ENCODE results near the gene SV2A. TPM values are rescaled to one million over a fixed set of nuclear protein-coding genes. Genes with fewer than 3 reads are reported as not detected.
"Not testable (repeated sequence)": the region's sequence is repeated elsewhere in the genome, so short reads cannot be mapped to it uniquely, and the experiment has no call there.

SV2A gene, protein sequence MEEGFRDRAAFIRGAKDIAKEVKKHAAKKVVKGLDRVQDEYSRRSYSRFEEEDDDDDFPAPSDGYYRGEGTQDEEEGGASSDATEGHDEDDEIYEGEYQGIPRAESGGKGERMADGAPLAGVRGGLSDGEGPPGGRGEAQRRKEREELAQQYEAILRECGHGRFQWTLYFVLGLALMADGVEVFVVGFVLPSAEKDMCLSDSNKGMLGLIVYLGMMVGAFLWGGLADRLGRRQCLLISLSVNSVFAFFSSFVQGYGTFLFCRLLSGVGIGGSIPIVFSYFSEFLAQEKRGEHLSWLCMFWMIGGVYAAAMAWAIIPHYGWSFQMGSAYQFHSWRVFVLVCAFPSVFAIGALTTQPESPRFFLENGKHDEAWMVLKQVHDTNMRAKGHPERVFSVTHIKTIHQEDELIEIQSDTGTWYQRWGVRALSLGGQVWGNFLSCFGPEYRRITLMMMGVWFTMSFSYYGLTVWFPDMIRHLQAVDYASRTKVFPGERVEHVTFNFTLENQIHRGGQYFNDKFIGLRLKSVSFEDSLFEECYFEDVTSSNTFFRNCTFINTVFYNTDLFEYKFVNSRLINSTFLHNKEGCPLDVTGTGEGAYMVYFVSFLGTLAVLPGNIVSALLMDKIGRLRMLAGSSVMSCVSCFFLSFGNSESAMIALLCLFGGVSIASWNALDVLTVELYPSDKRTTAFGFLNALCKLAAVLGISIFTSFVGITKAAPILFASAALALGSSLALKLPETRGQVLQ
- polyA plus RNA-seq (ENCODE audit: insufficient read length in 3 of 3), result 1 to 10 TPM; 7.5 to 8.2 (median 8.2) TPM
- long read RNA-seq, donor 1, result 0 reads
- long read RNA-seq, donor 2, full-length matches to known transcripts, result 1 of 1 reads
- long read RNA-seq, donor 2, partial matches to known transcripts, result 0 of 1 reads
- long read RNA-seq, donor 2, other reads (novel, unspliced or antisense), result 0 of 1 reads
- long read RNA-seq, donor 3, full-length matches to known transcripts, result 2 of 2 reads
- long read RNA-seq, donor 3, partial matches to known transcripts, result 0 of 2 reads
- long read RNA-seq, donor 3, other reads (novel, unspliced or antisense), result 0 of 2 reads
- long read RNA-seq, donor 4, result 0 reads
- long read RNA-seq, donor 5, result 0 reads
- long read RNA-seq, donor 6, result 0 reads
- long read RNA-seq, donor 7, full-length matches to known transcripts, result 1 of 1 reads
- long read RNA-seq, donor 7, partial matches to known transcripts, result 0 of 1 reads
- long read RNA-seq, donor 7, other reads (novel, unspliced or antisense), result 0 of 1 reads
- long read RNA-seq, donor 8, result 0 reads
- long read RNA-seq, donor 9, full-length matches to known transcripts, result 1 of 1 reads
- long read RNA-seq, donor 9, partial matches to known transcripts, result 0 of 1 reads
- long read RNA-seq, donor 9, other reads (novel, unspliced or antisense), result 0 of 1 reads
- long read RNA-seq, donor 10, result 0 reads
- long read RNA-seq, donor 11, result 0 reads
- long read RNA-seq, donor 12, result 0 reads
- long read RNA-seq, donor 13, result 0 reads
- long read RNA-seq, donor 14, result 0 reads
- long read RNA-seq, donor 15, partial matches to known transcripts, result 16 of 16 reads
- long read RNA-seq, donor 15, other reads (novel, unspliced or antisense), result 0 of 16 reads
- long read RNA-seq, donor 16, full-length matches to known transcripts, result 1 of 1 reads
- long read RNA-seq, donor 16, partial matches to known transcripts, result 0 of 1 reads
- long read RNA-seq, donor 16, other reads (novel, unspliced or antisense), result 0 of 1 reads

DNA sequence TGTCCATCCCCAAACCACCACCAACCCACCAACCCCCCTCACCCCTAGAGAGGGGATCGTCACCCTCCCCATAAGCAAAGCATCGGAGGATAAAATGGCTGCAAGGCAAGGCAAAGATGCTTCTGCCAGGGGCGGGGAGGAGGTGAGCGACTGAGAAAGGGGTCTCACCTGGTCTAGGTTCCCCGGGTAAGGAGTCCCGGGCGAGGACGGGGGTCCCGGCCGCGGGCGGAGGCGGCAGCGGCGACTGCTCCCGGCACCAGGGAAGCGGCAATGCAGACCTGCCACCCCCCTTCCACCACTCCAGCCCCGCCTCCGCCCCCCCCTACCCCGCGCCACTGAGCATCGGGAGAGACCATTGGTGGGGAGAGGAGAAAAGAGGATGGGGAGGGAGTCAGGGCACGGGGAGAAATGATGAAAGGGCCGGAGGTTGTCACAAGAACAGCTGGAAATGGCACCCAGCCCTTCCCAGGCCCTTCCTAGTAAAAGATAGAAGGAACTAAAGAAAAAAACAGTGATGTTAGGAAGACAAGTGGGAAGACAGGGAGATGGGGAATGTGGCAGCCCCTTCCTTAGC lies at the start of gene SV2A:
Gene SV2A, minus strand, starts transcription at position 274 of the 574 bp plus-strand sequence. CDS start 4,004 bp downstream, outside the sequence.
- DNase-seq, result peak; percentile 52

DNA sequence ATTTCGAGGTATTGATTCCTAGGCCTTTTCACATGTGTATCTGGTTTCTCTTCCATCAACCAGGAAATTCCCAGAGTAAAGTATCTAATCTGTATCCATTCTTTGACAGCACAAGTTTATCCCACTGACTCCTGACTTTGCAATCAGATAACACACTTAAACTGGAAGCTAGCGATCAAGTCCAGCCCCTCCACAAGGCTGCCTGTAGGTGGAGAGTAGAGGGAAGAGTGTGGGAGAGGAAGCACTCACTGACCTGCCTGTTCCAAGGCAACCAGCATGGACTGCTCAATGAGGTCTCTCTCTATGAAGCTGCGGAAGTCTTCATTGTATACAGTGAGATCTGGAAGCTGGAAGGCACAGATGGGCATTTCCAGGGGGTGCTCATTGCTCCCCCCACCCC lies 49.4 kb upstream of the SV2A start:
- DNase-seq, result no peak

DNA sequence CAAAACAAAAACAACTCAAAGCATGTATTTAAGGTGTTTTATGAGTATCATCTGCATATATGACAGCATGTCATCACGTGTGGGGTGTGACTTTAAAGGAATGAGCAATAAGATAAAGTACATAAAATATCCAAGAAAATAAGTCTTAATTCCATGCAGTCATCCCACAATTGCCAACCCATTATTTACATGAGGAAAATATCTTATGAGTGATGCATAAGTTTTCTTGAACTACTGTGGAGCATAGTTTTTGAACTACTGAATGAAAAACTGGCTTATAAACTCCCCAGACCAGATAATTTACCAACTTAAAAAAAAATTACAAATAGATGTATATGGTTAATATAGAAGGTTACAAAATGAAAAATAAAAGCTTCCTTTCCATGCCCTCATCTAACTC lies 48.8 kb upstream of the SV2A start:
- no peak for DNase-seq

- no peak for DNase-seq
These were observed 47.8 kb upstream of the SV2A start for GRCh38 chr1:149965440-149965839.

GRCh38 chr1:149963358-149963757 lies 45.7 kb upstream of the SV2A start:
- no peak for DNase-seq

DNA sequence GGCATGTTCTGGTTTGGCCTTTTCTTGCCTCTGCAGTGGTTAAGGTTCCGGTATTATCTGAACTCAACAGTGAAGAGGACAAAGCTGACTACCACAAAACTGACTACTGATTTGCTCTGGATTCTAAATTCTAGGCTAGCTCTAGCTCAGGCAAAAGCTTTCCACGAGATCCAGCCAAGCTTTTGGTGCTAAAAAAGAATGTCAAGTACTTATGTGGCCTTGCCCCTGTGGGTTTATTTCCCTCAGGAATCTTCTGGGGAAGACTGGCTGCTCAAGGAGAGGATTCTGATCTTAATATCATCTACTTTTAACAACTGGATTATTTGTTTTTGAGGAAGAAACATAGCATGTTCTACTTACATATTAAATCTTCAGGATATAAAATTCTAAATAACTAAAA lies 45.1 kb upstream of the SV2A start:
- DNase-seq, result no peak

DNA sequence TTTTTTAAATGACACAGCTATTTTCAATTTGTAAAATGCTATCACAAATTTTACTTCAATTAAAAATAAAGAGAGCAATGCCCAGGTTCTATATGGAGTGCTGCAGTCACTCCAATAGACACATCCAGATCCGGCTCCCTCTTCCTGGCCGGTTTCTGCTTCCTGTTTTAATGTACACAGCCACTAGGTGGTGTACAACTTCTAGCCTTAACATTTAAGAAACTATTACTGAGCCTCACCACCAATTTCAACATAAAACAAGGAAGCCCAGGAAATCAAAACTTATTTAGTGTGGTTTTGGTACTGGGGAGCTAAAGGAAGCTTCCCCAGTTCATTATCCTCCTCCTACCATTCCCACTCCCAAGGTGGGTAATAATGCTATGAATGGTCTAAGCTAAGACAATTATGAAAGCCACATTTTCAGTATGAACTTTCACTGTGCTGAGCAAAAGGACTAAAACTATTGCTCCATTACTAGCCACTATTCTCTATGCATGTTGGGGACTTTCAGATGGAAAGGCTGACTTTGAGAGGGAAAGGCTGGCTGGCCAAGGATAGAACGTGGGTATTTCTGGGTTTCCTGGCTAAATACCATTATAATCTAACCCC lies 44.5 kb upstream of the SV2A start:
- peak; percentile 77 for DNase-seq

DNA sequence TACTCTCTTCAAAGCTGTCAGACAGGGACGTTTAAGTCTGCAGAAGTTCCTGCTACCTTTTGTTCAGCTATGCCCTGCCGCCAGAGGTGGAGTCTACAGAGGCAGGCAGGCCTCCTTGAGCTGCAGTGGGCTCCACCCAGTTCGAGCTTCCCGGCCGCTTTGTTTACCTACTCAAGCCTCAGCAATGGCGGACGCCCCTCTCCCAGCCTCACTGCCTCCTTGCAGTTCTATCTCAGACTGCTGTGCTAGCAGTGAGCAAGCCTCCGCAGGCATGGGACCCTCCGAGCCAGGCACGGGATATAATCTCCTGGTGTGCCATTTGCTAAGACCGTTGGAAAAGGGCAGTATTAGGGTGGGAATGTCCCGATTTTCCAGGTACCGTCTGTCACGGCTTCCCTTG lies 39.9 kb upstream of the SV2A start:
- not testable (repeated sequence) for DNase-seq

DNA sequence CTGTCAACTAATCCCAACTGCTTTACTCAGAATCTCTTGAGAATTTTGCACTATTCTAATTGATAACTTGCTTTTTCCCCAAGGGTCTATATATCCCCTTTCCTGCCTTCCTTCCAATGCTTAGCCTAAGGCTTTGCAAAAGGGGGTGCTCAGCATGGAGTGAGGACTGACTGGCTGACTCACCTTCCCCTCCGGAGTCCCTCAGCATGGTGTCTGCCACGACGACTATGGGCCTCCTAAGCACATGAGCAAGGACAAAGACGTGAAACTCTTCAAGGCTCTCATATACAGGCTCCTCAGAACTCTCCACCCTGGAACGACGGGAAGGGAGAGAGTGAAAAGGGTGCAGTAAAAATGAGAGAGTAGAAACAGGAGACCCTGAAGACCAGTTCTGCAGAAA lies 32.3 kb upstream of the SV2A start:
- DNase-seq, result no peak

GRCh38 chr1:149945206-149945605 lies 27.6 kb upstream of the SV2A start:
- no peak for DNase-seq

GRCh38 chr1:149942885-149943284 lies 25.2 kb upstream of the SV2A start:
- no peak for DNase-seq

DNA sequence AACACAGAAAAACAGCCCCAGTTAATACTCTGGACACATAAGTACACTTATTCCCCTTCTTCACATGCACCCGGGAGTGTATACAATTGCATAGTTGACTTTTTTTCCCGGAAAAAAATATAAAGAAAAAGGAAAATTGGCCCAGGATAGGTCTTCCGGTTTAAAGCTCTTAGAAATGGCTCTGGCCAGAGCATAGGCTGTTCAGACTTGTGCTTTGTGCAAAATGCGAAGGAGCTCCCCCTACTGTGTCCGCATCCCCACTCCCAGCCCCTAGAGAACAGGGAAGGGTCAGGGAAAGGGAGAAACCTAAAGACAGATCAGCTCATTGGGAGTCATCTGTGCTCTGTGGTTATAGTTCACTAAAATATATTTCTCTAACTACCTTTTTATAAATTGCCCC lies 24.6 kb upstream of the SV2A start:
- DNase-seq, result no peak

DNA sequence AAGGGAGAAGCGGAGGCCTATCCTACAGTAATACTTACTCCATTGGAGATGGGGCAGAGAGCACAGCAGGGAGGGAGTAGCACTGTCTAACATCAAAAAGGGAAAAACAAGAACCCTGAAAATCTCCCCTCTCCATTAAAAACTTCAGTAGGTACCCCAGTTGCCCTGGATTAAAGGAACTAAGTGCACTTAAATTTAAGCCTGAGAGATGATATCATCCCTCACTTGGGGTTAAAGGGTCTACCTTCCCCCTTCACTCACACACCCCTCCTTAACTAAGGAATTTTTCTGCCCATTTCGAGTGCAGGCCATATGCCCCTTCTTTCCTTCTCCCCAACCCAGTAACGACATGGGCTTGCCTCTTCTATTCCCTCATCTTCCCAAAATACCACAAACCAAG lies 22.8 kb upstream of the SV2A start:
- no peak for DNase-seq

- DNase-seq, result not testable (repeated sequence)
These were observed 21.0 kb upstream of the SV2A start for GRCh38 chr1:149938668-149939003.

DNA sequence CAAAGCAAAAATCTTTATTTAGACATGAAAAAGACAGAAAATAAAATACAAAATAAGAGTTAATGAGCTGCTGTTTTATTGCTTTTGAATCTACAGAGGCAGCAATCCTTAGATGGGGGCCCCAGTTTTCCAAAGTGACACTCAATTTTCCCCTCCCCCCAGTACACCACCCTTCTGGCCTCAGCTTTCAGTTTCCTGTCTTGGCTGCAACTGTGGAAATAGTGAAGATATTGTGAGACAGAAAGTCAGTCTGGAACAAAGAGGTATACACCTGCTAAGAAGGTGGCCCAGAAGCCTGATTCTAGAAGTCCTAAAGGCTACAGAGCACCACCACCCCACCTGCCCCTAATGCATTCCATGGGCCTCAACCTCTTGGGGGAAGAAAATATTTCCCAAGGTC lies 20.1 kb upstream of the SV2A start:
- no peak for DNase-seq

- no peak for DNase-seq
These were observed 19.5 kb upstream of the SV2A start for GRCh38 chr1:149936992-149937705.

GRCh38 chr1:149936170-149936991 lies 18.7 kb upstream of the SV2A start, which contains the start of gene MTMR11:
TSS of gene MTMR11 (minus strand) at chr1:149936879. CDS start at chr1:149936647, 232 bp downstream.
- peak; percentile 50 for DNase-seq

DNA sequence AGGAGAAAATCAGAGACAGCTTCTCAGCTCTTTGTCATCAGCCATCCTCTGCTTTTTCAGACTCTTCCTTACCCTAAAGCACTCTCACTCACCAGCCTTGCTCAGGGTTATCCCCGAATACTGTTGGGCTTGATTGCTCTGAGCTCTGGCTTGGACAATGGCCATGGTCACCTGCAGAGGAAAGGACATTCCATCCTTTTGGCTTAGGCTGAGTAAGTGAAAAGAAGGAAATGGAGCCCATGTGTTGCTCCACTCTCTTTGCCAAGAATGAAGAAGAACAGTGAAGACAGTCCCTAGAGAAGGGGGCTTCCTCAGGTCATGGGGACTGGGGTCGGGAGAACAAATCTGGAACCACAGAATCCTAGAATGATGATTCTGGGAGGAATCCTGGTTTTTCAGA lies 16.7 kb upstream of the SV2A start:
- DNase-seq, result no peak

DNA sequence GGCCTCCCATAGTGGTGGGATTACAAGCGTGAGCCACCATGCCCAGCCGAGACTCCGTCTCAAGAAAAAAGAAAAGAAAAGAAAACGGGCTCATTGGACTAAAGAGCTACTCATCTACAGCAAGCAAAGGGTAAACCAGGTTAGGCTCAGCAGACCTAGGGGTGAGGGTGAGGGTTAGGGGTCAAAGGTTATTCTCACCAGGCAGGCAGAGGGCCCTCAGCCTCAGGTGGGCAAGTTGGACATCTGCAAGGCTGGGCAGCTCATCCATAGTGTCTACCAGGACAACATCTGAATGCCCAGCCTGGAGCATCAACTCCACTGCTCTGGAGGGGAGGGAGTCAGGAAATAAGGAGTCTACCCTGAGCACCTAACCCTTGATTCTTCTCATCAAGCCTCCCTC lies 15.6 kb upstream of the SV2A start:
- no peak for DNase-seq
